DND-41 (cell line): Measurements from ENCODE around the gene CTIF.

Experiments
- EZH2 ChIP-seq: IDR thresholded peaks from 3 replicates; pipeline ENCODE4 v1.6.1; 2012; ENCODE audit warnings: borderline replicate concordance, low read depth, mild to moderate bottlenecking, moderate library complexity, low read length, inconsistent platforms; ENCODE audit not compliant: severe bottlenecking
- TF ChIP-seq, protein P1 (sequence below): IDR thresholded peaks from 2 replicates; pipeline ENCODE4 v1.5.1; 2012; ENCODE audit warnings: borderline replicate concordance, low read length, moderate library complexity, mild to moderate bottlenecking; ENCODE audit not compliant: poor library complexity, severe bottlenecking; ENCODE audit errors: extremely low read depth

DNA sequence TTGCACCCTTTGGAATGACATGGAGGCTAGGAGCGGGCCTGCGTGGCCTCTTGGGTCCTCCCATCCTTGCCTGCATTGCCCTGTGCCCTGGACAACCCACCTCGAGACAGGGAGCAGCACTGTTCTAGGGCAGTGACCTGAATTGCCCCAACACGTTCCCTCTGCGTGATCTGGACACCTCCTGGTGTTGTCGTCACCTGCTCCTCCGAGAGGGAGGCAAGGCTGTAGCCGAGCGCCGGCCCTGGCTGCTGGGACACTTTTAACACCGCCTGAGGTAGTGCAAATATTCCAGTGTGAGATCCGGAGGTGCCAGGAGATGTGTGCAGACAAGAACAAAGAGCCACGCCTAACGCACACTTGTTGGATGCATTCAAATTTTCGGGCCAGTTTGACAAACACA is 280.4 kb downstream of the CTIF start:
- TF ChIP-seq, protein P1, sequence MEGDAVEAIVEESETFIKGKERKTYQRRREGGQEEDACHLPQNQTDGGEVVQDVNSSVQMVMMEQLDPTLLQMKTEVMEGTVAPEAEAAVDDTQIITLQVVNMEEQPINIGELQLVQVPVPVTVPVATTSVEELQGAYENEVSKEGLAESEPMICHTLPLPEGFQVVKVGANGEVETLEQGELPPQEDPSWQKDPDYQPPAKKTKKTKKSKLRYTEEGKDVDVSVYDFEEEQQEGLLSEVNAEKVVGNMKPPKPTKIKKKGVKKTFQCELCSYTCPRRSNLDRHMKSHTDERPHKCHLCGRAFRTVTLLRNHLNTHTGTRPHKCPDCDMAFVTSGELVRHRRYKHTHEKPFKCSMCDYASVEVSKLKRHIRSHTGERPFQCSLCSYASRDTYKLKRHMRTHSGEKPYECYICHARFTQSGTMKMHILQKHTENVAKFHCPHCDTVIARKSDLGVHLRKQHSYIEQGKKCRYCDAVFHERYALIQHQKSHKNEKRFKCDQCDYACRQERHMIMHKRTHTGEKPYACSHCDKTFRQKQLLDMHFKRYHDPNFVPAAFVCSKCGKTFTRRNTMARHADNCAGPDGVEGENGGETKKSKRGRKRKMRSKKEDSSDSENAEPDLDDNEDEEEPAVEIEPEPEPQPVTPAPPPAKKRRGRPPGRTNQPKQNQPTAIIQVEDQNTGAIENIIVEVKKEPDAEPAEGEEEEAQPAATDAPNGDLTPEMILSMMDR, result no peak
- no peak for TF ChIP-seq EZH2
